ENCODE data around the gene HPX.
A peak's percentile ranks its signal among the peaks of the same experiment; 100 is the strongest.

Gene HPX

DNA sequence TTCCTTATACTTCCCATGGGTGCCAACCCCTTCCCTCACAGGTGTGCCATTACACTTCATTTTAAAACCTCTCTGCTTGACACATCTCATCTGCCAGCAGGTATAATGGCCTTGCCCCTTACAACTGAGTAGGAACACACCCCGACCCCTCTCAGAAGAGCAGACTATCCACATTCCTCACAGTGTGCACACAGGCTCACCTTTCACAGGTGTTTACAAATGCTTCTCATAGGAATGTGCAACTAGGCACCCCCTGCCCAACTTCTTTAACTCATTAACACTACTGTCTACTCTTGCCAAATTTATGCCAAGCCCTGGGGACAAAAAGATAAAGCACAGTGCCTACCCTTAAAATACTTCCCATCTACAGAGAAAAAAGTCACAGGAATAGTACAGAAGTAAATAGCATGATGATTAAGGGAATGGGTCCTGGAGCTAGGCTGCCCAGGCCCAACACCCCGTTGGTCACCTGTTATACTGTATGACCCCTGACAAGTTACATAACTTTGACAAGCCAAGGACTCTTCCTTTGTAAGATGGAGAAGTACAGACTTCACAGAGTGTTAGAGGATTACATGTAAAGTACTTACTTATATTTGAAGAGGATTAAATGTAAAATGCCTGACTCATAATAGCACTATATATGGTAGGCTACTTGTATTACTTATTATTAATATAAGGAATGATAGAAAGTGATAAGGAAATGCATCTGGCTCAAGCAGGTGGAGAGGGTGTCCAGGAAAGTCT lies 17.7 kb upstream of the HPX start:
- TF ChIP-seq, protein P1, sequence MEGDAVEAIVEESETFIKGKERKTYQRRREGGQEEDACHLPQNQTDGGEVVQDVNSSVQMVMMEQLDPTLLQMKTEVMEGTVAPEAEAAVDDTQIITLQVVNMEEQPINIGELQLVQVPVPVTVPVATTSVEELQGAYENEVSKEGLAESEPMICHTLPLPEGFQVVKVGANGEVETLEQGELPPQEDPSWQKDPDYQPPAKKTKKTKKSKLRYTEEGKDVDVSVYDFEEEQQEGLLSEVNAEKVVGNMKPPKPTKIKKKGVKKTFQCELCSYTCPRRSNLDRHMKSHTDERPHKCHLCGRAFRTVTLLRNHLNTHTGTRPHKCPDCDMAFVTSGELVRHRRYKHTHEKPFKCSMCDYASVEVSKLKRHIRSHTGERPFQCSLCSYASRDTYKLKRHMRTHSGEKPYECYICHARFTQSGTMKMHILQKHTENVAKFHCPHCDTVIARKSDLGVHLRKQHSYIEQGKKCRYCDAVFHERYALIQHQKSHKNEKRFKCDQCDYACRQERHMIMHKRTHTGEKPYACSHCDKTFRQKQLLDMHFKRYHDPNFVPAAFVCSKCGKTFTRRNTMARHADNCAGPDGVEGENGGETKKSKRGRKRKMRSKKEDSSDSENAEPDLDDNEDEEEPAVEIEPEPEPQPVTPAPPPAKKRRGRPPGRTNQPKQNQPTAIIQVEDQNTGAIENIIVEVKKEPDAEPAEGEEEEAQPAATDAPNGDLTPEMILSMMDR (IDR thresholded peaks at IDR 0.05): no peak
- TF ChIP-seq ZFX (IDR thresholded peaks at IDR 0.05; ENCODE audit: borderline replicate concordance): no peak
- no peak overlapping the region for H3K27ac ChIP-seq

GRCh38 chr11:6457581-6458320 lies 17.0 kb upstream of the HPX start:
- H3K27ac ChIP-seq: no peak overlapping the region
- no peak for TF ChIP-seq ZFX (IDR thresholded peaks at IDR 0.05; ENCODE audit: borderline replicate concordance)
- TF ChIP-seq, protein P1 (IDR thresholded peaks at IDR 0.05): no peak

DNA sequence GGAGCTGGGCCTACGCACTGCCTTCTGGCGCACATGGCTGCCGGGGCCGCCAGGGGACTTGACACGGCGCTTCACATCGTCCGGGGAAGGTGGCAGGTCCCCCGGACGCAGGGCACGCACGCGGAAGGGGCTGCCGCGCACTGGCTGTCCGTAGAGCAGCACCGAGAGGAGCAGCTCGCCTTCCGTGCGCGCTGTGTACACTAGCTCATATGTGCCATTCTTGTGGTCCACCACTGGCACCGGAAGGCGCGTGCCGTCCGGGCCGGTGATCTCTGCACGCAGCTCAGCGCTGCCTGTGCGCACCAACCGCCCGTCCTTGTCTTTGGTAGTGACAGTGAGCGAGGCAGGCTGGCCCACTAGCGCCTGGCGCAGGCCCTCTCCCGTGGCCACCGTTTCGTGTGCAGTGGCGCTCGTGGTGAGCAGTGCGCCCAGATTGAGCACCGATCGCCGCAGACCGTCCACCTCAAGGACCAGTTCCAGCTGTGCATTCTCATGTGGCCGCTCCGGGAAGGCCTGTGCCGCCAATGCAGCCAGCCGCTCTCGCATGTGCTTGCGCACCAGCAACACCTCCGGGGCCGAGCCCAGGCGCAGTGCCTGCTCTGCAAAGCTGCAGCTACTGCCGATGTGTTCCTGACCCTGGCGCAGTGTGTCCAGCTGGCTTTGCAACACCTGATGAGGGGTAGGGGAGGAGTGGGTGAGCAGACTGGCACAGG lies 15.7 kb upstream of the HPX start:
- no peak overlapping the region for H3K27ac ChIP-seq
- no peak for TF ChIP-seq ZFX (IDR thresholded peaks at IDR 0.05; ENCODE audit: borderline replicate concordance)
- TF ChIP-seq, protein P1 (IDR thresholded peaks at IDR 0.05): no peak

DNA sequence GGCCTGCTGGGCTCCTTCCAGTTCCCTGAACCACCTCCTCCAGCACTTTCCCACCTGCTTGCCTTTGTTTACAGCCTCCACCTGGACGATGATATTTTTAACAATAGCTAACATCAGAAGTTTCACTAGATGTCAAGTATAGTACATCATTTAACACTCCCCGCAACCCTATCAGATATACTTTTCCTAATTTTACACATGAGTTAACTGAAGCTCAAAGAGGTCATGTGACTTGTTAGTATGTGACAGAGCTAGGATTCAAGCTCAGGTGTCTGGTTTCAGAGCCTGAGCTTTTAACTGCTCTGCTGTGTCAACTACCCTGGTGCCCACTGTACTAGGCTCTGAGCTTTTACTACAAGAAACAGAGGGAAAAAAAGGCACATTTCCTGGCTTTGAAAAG lies 14.3 kb upstream of the HPX start:
- H3K27ac ChIP-seq: peak overlapping the region; percentile 1; the same call in 1 of the 2 replicates
- TF ChIP-seq, protein P1 (IDR thresholded peaks at IDR 0.05): no peak
- no peak for TF ChIP-seq ZFX (IDR thresholded peaks at IDR 0.05; ENCODE audit: borderline replicate concordance)

GRCh38 chr11:6453152-6453551 lies 12.4 kb upstream of the HPX start:
- TF ChIP-seq, protein P1 (IDR thresholded peaks at IDR 0.05): no peak
- TF ChIP-seq ZFX (IDR thresholded peaks at IDR 0.05; ENCODE audit: borderline replicate concordance): no peak
- no peak overlapping the region for H3K27ac ChIP-seq

- TF ChIP-seq, protein P1 (IDR thresholded peaks at IDR 0.05): no peak
- no peak for TF ChIP-seq ZFX (IDR thresholded peaks at IDR 0.05; ENCODE audit: borderline replicate concordance)
- H3K27ac ChIP-seq: no peak overlapping the region
These were observed 11.4 kb upstream of the HPX start for GRCh38 chr11:6452219-6452618.
